Astrocyte (in vitro differentiated cells and primary cell): ENCODE measurements around the gene EMX1. TPM values are rescaled to one million over a fixed set of nuclear protein-coding genes. Genes with fewer than 3 reads are reported as not detected.

Experiments used
- DNase-seq: peaks from one replicate; pipeline ENCODE4 v3.0.0-alpha.2; 2010; ENCODE audit warnings: low read depth
- FAIRE-seq: peaks from 2 replicates; lab custom pipeline; 2011; peaks lifted over from hg19 to GRCh38; lab: Jason Lieb, UNC
- H2AFZ ChIP-seq: 2 replicates; pipeline ENCODE4 v1.6.0; 2012; ENCODE audit warnings: low read depth, low read length, inconsistent platforms
- H3K27ac ChIP-seq: 2 replicates; pipeline ENCODE4 v1.5.1; 2011; ENCODE audit warnings: low read depth, low read length, inconsistent platforms
- H3K27me3 ChIP-seq: 2 replicates; pipeline ENCODE4 v1.6.0; 2011; ENCODE audit warnings: low read length, inconsistent platforms; ENCODE audit not compliant: insufficient read depth
- H3K36me3 ChIP-seq: 2 replicates; pipeline ENCODE4 v1.5.1; 2011; ENCODE audit warnings: low read length, inconsistent platforms; ENCODE audit not compliant: insufficient read depth
- H3K4me1 ChIP-seq: 2 replicates; pipeline ENCODE4 v1.5.1; 2011; ENCODE audit warnings: low read length, inconsistent platforms; ENCODE audit not compliant: insufficient read depth
- H3K4me2 ChIP-seq: 2 replicates; pipeline ENCODE4 v1.6.0; 2012; ENCODE audit warnings: low read length, inconsistent platforms
- H3K4me3 ChIP-seq: 2 replicates; pipeline ENCODE4 v1.5.1; 2011; ENCODE audit warnings: low read depth, mild to moderate bottlenecking, low read length, inconsistent platforms; ENCODE audit not compliant: insufficient read depth
- H3K79me2 ChIP-seq: 2 replicates; pipeline ENCODE4 v1.6.0; 2012; ENCODE audit warnings: mild to moderate bottlenecking, low read length, inconsistent platforms; ENCODE audit not compliant: insufficient read depth
- H3K9ac ChIP-seq: 2 replicates; pipeline ENCODE4 v1.6.0; 2012; ENCODE audit warnings: mild to moderate bottlenecking, low read length, inconsistent platforms
- H3K9me3 ChIP-seq: 2 replicates; pipeline ENCODE4 v1.5.1; 2012; ENCODE audit warnings: low read depth, mild to moderate bottlenecking, low read length, inconsistent platforms; ENCODE audit not compliant: insufficient read depth
- H4K20me1 ChIP-seq: 2 replicates; pipeline ENCODE4 v1.6.0; 2012; ENCODE audit warnings: low read length, inconsistent platforms; ENCODE audit not compliant: insufficient read depth
- H3K27ac Mint-ChIP-seq: one replicate; pipeline ENCODE4 v1.8.0; 2021; ENCODE audit warnings: mild to moderate bottlenecking, mixed read lengths; ENCODE audit not compliant: unreplicated experiment
- H3K27me3 Mint-ChIP-seq: one replicate; pipeline ENCODE4 v1.8.0; 2021; ENCODE audit warnings: low read depth, mixed read lengths; ENCODE audit not compliant: unreplicated experiment
- H3K36me3 Mint-ChIP-seq: one replicate; pipeline ENCODE4 v1.8.0; 2021; ENCODE audit warnings: low read depth, mixed read lengths; ENCODE audit not compliant: unreplicated experiment
- H3K4me1 Mint-ChIP-seq: one replicate; pipeline ENCODE4 v1.8.0; 2021; ENCODE audit warnings: low read depth, mixed read lengths; ENCODE audit not compliant: unreplicated experiment
- H3K4me3 Mint-ChIP-seq: one replicate; pipeline ENCODE4 v1.8.0; 2021; ENCODE audit warnings: mild to moderate bottlenecking, moderate library complexity, mixed read lengths; ENCODE audit not compliant: unreplicated experiment
- H3K9me3 Mint-ChIP-seq: one replicate; pipeline ENCODE4 v1.8.0; 2021; ENCODE audit warnings: mild to moderate bottlenecking, mixed read lengths; ENCODE audit not compliant: unreplicated experiment
- CTCF ChIP-seq: IDR thresholded peaks from 2 replicates; pipeline ENCODE4 v1.5.1; 2011; ENCODE audit warnings: low read depth, mild to moderate bottlenecking, inconsistent platforms, low read length, moderate library complexity; ENCODE audit not compliant: insufficient read depth
- EZH2 ChIP-seq: IDR thresholded peaks from 2 replicates; pipeline ENCODE4 v1.6.1; 2012; ENCODE audit warnings: mild to moderate bottlenecking, low read length, inconsistent platforms; ENCODE audit not compliant: insufficient read depth
- total RNA-seq: library from RNA; stranded (reverse); gene quantifications from 2 replicates; pipeline ENCODE4 v1.2.1, GENCODE V29; 2021

Gene EMX1
- total RNA-seq, 1 donor from 2014 or later: 0.48 TPM

DNA sequence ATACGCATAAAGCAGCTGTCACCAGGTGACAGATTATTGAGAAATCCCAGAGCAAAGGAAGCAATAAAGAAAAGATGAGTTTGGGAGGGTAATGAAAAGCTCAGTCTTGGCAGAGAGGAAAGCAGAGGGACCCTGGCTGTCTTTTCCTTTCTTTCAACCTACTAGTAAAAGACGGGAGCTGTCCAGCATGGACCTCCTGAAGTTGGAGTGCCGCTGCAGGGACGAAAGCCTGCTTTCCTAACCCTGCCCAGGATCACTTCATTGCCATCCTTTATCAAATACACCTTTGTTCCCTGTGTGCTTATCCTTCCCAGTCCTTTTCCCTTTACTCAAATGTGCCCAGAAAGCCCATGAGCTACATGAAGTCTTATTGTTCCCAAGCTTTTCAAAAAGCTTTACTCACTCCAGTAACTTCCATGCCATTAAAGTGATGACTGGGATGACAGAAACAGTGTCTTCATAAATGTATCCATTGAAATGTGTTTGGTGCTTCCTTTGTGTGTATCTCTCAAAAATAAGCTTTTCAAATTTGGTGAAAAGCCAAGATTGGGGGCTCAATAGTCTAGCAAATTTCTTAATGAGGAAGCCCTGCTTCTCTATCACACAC is 33.9 kb upstream of the EMX1 start:
- Histone ChIP-seq H3K79me2 (no peaks in the 10 kb centered on the region), H3K27me3 (peaks cover 10% of the 10 kb centered on the region), H3K4me3 (no peak overlapping the region), H2AFZ (no peak overlapping the region), H3K9ac (no peak overlapping the region), H3K9me3 (no peaks in the 10 kb centered on the region), H4K20me1 (peaks cover 6% of the 10 kb centered on the region), H3K27ac (no peak overlapping the region), H3K4me2 (no peak overlapping the region), H3K4me1 (peaks cover 6% of the 10 kb centered on the region), H3K36me3 (no peaks in the 10 kb centered on the region)
- no peak for FAIRE-seq
- Mint-ChIP-seq H3K36me3 (no peaks in the 10 kb centered on the region), H3K4me3 (no peak overlapping the region), H3K4me1 (peaks cover 8% of the 10 kb centered on the region), H3K9me3 (no peaks in the 10 kb centered on the region), H3K27me3 (peaks cover 11% of the 10 kb centered on the region), H3K27ac (no peak overlapping the region)
- DNase-seq: peak; percentile 27
- no peak for TF ChIP-seq EZH2
- no peak for TF ChIP-seq CTCF

GRCh38 chr2:72886505-72887031 is 30.8 kb upstream of the EMX1 start:
- H3K36me3 Mint-ChIP-seq: peaks cover 13% of the 10 kb centered on the region
- H3K27ac Mint-ChIP-seq: peak overlapping the region; percentile 81
- Histone ChIP-seq H3K27ac (no peak overlapping the region), H2AFZ (peak overlapping the region; percentile 97), H3K27me3 (peaks cover 7% of the 10 kb centered on the region), H3K36me3 (no peaks in the 10 kb centered on the region), H3K4me1 (peaks cover 6% of the 10 kb centered on the region), H3K9ac (peak overlapping the region; percentile 68), H3K4me2 (peak overlapping the region; percentile 99), H3K4me3 (peak overlapping the region; percentile 64), H3K9me3 (no peaks in the 10 kb centered on the region), H4K20me1 (peaks cover 12% of the 10 kb centered on the region), H3K79me2 (no peaks in the 10 kb centered on the region)
- peak overlapping the region; percentile 86 for H3K4me3 Mint-ChIP-seq
- TF ChIP-seq EZH2 (no peak), CTCF (no peak)
- DNase-seq (no peak), FAIRE-seq (peak; percentile 17)
- H3K4me1 Mint-ChIP-seq: peaks cover 7% of the 10 kb centered on the region
- H3K27me3 Mint-ChIP-seq: peaks cover 21% of the 10 kb centered on the region
- no peaks in the 10 kb centered on the region for H3K9me3 Mint-ChIP-seq
